ENCODE measurements around the gene CERS1.

CERS1 gene

DNA sequence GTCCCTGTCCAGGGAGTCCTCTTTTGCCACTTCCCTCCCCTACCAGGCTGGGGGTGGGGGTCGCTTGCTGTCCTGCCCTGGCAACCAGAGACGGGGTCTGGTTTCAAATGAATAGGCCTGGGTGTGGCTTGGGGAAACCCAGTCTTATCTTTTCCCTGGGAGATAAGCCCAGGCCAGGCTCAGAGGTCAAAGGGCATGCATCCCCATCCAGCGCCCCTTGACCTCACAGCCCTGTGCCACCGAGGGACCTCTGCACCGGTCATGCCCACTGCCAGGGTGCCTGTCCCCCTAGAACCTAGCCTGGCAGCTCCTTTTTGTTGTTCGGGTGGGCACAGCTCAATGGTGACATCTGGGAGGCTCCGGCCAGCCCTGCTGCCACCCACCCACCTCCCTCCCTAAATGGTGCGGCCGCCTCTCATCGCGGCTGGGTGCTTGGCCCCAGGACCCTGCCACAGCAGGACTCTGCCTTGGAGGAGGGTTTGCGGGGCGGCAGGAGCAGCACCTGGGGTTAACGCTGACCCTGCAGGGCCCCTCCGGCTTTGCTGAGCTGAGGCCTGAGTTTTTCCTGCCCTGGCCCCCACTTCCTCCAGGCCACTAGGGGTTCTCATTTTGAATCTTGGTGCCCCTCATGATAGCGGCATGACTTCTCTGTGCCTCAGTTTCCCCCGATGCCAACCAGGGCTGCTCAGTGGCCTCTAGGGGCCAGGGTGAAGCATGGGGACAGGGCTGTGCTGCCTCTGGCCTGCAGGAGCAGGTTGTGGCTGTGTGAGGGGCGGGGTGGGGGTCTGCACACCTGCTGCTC, 2.9 kb upstream of the CERS1 start:
- no peak for DNase-seq (ENCODE audit: low read depth)

DNA sequence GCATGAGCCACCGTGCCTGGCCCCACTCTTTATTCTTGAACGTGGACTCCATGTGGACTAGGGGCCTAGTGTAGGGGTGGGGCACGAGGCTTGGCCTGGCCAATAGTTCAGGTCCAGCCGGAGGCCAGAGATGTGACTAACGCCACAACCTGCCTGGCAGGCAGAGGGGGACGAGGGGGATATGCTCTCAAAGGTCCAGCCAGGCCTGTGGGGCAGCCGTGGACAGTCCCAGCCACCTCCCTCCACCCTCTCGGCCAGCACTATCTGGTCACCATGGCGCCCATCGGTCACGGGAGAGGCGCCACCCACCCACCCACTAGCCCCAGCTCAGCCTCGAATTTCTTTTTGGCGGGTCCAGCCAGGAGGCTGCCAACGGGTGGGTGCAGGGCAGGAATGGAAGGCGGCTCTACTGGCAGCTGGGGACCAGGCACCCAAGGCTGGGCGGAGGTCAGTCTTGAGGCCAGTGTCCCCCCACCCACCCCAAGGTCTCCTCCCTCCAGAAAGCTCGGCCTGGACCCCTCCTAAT, 2.2 kb upstream of the CERS1 start:
- no peak for DNase-seq (ENCODE audit: low read depth)

DNA sequence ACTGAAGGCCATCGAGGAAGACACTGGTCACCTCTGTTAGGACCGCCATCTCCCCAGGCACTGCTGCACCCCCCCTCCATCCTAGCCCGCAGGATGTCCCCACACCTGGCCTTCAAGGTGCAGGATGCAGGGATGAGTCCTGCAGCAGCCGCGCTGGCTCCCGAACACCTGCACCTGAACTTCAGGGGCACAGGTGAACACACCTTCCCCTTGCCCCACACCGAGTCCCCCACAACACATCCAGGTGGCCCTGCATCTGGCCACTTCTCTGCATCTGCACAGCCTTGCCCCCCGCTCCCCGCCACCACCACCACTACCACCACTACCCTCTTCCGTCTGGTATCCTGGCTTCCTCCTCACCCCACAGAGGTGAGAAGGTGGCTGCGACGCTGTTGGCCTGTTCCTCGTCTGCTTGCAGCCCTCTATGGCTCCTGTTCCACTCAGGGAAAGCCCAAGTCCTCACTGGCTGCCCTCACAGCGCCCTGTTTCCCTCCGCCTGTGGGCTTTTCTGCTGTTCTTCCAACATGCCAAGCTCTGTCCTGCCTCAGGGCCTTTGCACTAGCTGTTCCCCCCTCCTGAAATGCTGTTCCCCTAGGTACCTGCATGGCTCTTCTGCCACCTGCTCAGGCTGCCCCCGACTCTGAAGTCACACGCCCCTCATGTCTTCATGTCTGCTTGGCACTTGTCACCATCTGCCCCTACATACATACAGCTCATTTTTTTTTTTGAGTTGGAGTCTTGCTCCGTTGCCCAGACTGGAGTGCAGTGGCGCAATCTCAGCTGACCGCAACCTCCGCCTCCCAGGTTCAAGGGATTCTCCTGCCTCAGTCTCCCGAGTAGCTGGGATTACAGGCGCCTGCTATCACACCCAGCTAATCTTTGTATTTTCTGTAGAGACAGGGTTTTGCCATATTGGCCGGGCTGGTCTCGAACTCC, 1.4 kb upstream of the CERS1 start:
- no peak for DNase-seq (ENCODE audit: low read depth)

GRCh38 chr19:18896421-18896841, 473 bp upstream of the CERS1 start:
- DNase-seq (ENCODE audit: low read depth): no peak

DNA sequence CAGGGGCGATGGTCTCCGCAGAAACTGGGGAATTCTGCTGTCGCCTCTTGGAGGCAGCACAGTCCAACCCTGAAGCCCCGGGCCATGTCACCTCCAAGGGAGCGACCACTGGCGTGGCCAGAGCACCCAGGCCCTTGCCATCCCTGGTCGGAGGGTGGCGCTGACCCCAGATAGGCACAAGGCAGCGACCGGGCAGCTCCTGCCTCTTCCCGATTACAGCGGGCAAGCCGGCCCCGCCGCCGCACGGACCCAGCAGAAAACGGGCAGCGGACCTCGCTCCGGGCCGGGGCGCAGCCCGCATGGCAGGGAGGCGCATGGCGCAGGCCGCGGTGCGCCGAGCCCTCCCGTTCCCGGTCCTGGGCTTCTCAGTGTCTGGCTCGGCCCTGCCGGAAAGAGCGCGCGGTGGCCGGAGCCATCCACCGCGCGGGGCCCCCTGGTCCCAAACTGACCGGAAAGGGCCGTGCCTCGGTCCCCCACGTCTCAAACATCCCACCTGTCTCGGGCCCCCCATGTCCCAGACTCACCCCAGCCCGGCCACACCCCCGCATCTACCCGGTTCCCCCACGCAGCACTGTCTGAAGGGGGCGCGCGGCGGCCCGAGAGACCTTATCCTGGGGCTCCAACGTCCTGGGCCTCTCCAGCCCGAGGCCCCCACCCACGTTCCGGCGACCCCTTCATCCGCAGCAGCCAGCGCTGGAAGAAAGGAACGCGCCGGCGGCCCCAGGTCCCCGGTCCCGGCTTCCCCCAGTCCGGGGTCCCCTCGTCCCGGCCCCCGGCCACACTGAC, 727 bp downstream of the CERS1 start:
- DNase-seq (ENCODE audit: low read depth): no peak

DNA sequence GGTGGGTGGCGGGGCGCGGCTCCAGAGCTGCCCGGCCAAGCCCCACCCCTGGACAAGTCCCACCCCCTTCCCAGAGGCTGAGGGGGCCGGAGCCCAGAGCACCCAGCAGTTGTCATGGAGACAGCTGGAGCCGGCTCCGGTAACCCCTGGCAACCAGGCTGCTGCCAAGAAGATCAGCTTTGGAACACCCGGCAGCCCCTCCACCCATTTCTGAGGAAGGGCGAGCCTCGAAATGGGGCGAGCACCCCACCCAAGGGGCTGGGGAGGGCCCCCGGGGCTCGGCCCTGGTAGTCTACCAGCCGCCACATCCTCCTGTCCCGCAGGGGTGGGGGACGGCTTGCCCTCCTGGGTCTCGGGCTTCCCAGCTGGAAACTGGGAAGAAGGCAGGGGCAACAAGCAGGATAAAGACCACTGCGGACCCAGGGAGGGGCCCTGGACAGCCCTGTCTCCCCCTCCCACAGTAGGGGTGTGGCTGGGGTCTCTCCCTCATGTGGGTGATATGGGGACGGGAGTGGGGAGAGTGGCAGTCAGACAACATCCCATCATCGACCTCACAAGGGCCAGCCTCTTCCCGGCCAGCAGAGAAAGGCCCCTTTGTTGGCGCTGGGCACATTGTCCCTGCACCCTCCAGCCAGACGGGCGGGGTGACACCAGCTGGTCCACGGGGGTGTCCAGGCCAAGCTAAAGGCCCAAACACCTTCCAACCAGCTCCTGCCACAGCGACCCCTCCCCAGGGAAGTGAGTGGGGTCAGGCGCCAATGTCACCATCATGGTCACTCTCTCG, 1.5 kb downstream of the CERS1 start:
- DNase-seq (ENCODE audit: low read depth): no peak

DNA sequence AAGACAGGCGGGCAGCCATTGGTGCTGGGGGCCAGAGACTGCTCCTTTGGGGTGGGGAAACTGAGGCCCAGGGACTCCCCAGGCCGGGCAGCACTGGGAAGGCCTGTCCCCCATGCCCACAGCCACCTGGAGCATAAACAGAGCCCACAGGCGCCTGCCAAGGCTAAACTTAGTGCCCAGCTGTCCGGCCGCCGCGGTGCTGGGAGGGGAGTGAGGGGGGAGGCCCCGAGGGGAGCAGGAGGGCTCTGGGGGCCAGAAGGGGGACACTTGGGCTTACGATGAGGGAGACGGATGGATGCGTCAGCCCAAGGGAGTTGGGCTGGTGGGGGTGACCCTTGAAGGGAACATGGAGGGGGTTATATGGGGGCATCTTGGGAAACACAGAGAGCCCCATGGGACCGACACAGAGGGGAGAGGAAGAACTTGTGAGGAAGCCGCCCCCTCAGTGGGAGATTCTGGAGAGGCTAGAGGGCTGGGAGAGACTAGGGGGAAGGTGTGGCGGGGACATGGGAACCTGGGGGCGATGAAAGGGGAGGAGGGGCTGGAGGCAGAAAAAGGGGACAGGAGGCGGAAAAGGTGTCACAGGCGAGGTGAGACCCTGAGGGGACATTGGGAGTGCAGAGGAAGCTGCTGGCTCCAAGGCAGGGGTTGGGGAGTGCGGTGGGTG, 2.2 kb downstream of the CERS1 start:
- no peak for DNase-seq (ENCODE audit: low read depth)

DNA sequence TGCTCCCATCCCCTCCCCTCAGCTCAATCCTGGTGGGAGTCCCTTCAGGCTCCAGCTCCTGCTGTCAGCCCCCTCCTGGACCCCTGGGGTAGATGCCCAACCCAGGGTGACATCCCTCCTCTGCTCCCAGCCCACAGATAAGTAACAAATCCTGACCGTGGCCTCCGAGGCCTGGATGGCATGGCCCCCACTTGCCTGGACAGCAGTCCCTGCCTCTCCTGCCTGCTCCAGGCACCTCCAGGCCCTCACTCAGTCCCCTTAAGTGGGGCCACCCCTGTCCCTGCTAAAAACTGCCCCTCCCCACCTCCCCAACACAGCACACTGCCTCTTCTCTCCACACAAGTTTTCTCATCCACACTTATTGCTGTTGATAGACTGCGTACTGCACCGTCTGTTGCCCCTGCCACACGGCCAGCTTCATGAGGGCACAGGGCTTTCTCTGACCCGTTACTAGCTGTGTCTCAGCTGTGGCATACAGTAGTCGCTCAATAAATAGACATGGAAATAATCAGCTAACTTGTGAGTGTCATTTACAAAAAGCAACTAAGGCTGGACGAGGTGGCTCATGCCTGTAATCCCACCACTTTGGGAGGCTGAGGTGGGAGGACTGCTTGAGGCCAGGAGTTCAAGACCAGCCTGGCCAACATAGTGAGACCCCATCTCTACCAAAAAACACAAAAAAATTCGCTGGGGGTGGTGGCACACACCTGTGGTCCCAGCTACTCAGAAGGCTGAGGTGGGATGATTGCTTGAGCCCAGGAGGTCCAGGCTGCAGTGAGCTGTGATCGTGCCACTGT, 5.8 kb downstream of the CERS1 start:
- DNase-seq (ENCODE audit: low read depth): no peak

- DNase-seq (ENCODE audit: low read depth): no peak
Measured at GRCh38 chr19:18886972-18887371, 9.0 kb downstream of the CERS1 start.

- DNase-seq (ENCODE audit: low read depth): no peak
Measured at GRCh38 chr19:18883526-18884304, 12.2 kb downstream of the CERS1 start.

- no peak for DNase-seq (ENCODE audit: low read depth)
Measured at GRCh38 chr19:18881491-18881890, 14.5 kb downstream of the CERS1 start.

GRCh38 chr19:18879579-18880373, 16.2 kb downstream of the CERS1 start:
- no peak for DNase-seq (ENCODE audit: low read depth)

- no peak for DNase-seq (ENCODE audit: low read depth)
Measured at GRCh38 chr19:18878858-18879578, 16.9 kb downstream of the CERS1 start.

DNA sequence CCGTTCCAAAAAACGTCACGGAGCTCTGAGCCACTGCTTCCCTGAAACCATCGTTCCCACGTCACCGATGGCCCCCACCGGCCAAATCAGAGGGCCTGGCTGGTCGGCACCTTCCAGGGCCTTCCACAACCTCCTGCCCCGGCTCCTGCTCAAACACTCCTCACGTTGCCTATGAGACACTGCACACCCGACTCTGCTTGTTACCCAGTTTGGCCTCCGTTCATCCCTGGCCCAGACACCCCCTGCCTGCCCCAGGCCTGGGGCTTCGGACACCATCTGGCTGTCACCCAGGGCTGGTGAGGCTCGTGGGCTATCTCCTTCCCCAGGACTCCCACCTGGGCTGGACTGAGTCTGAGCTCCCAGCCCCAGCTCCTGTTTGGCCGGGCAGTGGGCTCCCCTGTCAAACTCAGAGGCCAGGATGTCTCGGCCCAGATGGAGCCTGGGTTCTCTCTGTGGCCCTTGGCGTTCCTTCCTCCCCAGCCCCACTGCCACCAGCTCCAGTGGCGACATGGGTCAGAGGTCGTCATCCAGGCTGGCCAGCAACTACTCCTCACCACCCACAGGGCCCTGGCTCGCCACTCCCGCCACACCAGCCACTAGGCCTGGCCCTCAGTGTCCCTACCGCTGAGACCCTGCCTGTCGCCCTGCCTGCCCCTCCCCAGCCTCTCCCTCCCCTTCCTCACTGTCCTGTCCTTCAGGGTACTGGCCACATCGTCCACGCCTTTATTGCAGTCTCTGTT, 17.7 kb downstream of the CERS1 start:
- no peak for DNase-seq (ENCODE audit: low read depth)

GRCh38 chr19:18876865-18877264, 19.1 kb downstream of the CERS1 start:
- no peak for DNase-seq (ENCODE audit: low read depth)

DNA sequence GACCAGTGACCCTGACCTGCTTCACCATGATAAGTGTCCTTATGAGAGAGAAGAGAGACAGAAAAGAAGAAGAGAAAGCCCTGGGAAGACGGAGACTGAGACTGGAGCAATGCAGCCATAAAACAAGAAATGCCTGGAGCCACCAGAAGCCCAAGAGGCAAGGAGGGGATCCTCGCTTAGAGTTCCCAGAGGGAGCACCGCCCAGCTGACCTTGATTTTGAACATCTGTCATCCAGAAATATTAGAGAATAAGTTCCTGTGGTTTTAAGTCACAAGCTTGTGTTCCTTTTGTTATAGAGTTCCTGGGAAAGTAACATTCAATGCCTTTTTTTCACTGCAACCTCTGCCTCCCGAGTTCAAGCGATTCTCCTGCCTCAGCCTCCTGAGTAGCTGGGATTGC, 20.2 kb downstream of the CERS1 start:
- no peak for DNase-seq (ENCODE audit: low read depth)

- no peak for DNase-seq (ENCODE audit: low read depth)
Measured at GRCh38 chr19:18871543-18871942, 24.4 kb downstream of the CERS1 start.
